AG10803 (cell line): Measurements from ENCODE around the gene FAM221A.
"Not testable (repeated sequence)": the region's sequence is repeated elsewhere in the genome, so short reads cannot be mapped to it uniquely, and the experiment has no call there.

Experiments used
- DNase-seq: peaks from one replicate; pipeline ENCODE4 v3.0.0; 2010; ENCODE audit warnings: low read depth
- H3K4me3 ChIP-seq: 2 replicates; pipeline ENCODE4 v1.5.1; 2011; ENCODE audit warnings: mild to moderate bottlenecking, low read length, control low read depth
- CTCF ChIP-seq: conservative IDR thresholded peaks from 2 replicates; pipeline ENCODE4 v1.5.1; 2011; ENCODE audit warnings: mild to moderate bottlenecking, low read length, control low read depth, inconsistent platforms

The FAM221A gene

GRCh38 chr7:23661385-23661784 lies 18.6 kb upstream of the FAM221A start:
- TF ChIP-seq CTCF: no peak
- no peak overlapping the region for H3K4me3 ChIP-seq
- DNase-seq: no peak

- DNase-seq: peak; percentile 24
- no peak overlapping the region for H3K4me3 ChIP-seq
- no peak for TF ChIP-seq CTCF
These were observed 17.6 kb upstream of the FAM221A start for GRCh38 chr7:23662124-23662983.

GRCh38 chr7:23662984-23663313 lies 17.1 kb upstream of the FAM221A start:
- no peak overlapping the region for H3K4me3 ChIP-seq
- TF ChIP-seq CTCF: no peak
- DNase-seq: no peak

- no peak for DNase-seq
- no peak overlapping the region for H3K4me3 ChIP-seq
- TF ChIP-seq CTCF: no peak
These were observed 15.9 kb upstream of the FAM221A start for GRCh38 chr7:23664122-23664521.

GRCh38 chr7:23672033-23672432 lies 8.0 kb upstream of the FAM221A start:
- no peak for TF ChIP-seq CTCF
- no peak overlapping the region for H3K4me3 ChIP-seq
- no peak for DNase-seq

- H3K4me3 ChIP-seq: peak overlapping the region; percentile 54
- no peak for TF ChIP-seq CTCF
- peak; percentile 18 for DNase-seq
These were observed 711 bp downstream of the FAM221A start for GRCh38 chr7:23680414-23681405.

- not testable (repeated sequence) for H3K4me3 ChIP-seq, DNase-seq
These were observed 4.0 kb downstream of the FAM221A start for GRCh38 chr7:23684041-23684440.
